Tracheal epithelial cell (primary cell): ENCODE data around the gene PSG11. TPM values are rescaled to one million over a fixed set of nuclear protein-coding genes. Genes with fewer than 3 reads are reported as not detected.

Experiments used
- total RNA-seq: library from RNA; depleted of rRNA; stranded (reverse); fragments of >200 nt; gene quantifications from 2 replicates; pipeline ENCODE4 v1.2.1, GENCODE V29; 2014

The PSG11 gene
- total RNA-seq, result not detected in 2 replicates

DNA sequence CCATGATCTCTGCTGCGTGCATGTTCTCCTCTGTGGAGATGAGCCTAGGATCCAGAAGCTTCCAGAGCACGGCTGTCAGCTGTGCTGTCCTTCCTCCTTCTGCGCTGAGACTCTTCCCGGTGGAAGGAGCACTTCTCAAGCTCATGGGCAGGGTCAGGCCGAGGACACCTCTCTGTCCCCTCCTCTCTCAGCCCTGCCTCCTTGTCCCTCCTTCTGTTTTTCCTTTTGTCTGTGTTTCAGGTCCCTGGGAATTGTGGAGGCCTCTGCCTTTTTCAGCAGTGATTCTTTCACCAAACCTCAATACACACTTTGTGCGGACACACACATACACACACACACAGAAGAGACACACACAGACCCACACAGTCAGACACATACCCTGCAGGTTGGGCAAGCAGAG is at the start of gene PSG11:
TSS of gene PSG11 (minus strand) at position 101 of the 400 bp plus-strand sequence. CDS start at position 4, 97 bp downstream.

Other genes starting within 250 kb of the PSG11 start
- under 0.01 TPM in 1 of 2 replicates, not detected in the other for gene PSG1, start 146.8 kb downstream of the PSG11 start, total RNA-seq
- not detected in 2 replicates for gene PSG6, start 108.6 kb downstream of the PSG11 start, total RNA-seq
- not detected in 2 replicates for gene PSG7, start 89.3 kb downstream of the PSG11 start, total RNA-seq
- gene PSG2, start 56.2 kb upstream of the PSG11 start, total RNA-seq, result not detected in 2 replicates
- gene PSG5, start 160.1 kb upstream of the PSG11 start, total RNA-seq, result 0.43 and 1.2 TPM in 2 replicates
- 1.1 and 7.0 TPM in 2 replicates for gene PSG4, start 179.2 kb upstream of the PSG11 start, total RNA-seq
- gene PSG9, start 243.1 kb upstream of the PSG11 start, total RNA-seq, result 0.24 TPM in 1 of 2 replicates, not detected in the other